HEK293 (cell line): Measurements from ENCODE around the gene BEST2.

Source experiments
- CTCF ChIA-PET: fragments of 350-600 bp; formaldehyde crosslinking; extraction: SDS; loops from one replicate; lab custom pipeline; 2021; ENCODE audit warnings: antibody characterized with exemption; lab: Yijun Ruan, JAX
- POLR2A ChIA-PET: fragments of 300-600 bp; formaldehyde crosslinking; extraction: SDS; loops from one replicate; lab custom pipeline; 2020; ENCODE audit warnings: antibody characterized with exemption, inconsistent platforms; lab: Yijun Ruan, JAX
- H3K27ac ChIP-seq: fragments of 200-500 bp; sonication (Bioruptor generic); 2 replicates; pipeline ENCODE4 v1.5.1; 2014; ENCODE audit warnings: low read depth, low read length, control low read depth, inconsistent platforms; ENCODE audit errors: extremely low read depth
- H3K36me3 ChIP-seq, 2 experiments: fragments of 200-500 bp in 1 of 2; sonication (Bioruptor generic) in 1 of 2; 1 replicate in 1 of 2; 2 replicates in 1 of 2; pipeline ENCODE4 v1.5.1; 2014 to 2017; ENCODE audit warnings: inconsistent platforms in 2 of 2, low read length in 2 of 2; ENCODE audit not compliant: control insufficient read depth in 2 of 2, insufficient read depth in 1 of 2
- H3K4me1 ChIP-seq: fragments of 200-500 bp; sonication (Bioruptor generic); 2 replicates; pipeline ENCODE4 v1.5.1; 2014; ENCODE audit warnings: mild to moderate bottlenecking, low read length, inconsistent platforms; ENCODE audit not compliant: control insufficient read depth, insufficient read depth
- H3K4me3 ChIP-seq: 2 replicates; pipeline ENCODE4 v1.5.1; 2011; ENCODE audit warnings: low read depth, mild to moderate bottlenecking, control low read depth, low read length, moderate library complexity
- H3K9me3 ChIP-seq: fragments of 200-500 bp; sonication (Bioruptor generic); 2 replicates; pipeline ENCODE4 v1.5.1; 2014; ENCODE audit warnings: low read depth, low read length, inconsistent platforms; ENCODE audit not compliant: control insufficient read depth, insufficient read depth
- ZBTB20 ChIP-seq: fragments of 450-650 bp; formaldehyde crosslinking; IDR thresholded peaks from 2 replicates; pipeline ENCODE4 v1.5.1; 2016; ENCODE audit warnings: missing biosample characterization, missing genetic modification characterization
- ZIC2 ChIP-seq: fragments of 450-650 bp; formaldehyde crosslinking; IDR thresholded peaks from 2 replicates; pipeline ENCODE4 v1.5.1; 2016; ENCODE audit warnings: missing biosample characterization, missing genetic modification characterization
- ZNF175 ChIP-seq: fragments of 450-650 bp; formaldehyde crosslinking; IDR thresholded peaks from 2 replicates; pipeline ENCODE4 v1.5.1; 2016; ENCODE audit warnings: missing biosample characterization, missing genetic modification characterization
- ZNF214 ChIP-seq: fragments of 450-650 bp; formaldehyde crosslinking; IDR thresholded peaks from 2 replicates; pipeline ENCODE4 v1.5.1; 2017; ENCODE audit warnings: missing biosample characterization, mild to moderate bottlenecking, missing genetic modification characterization, borderline replicate concordance
- ZNF311 ChIP-seq: fragments of 450-650 bp; formaldehyde crosslinking; IDR thresholded peaks from 2 replicates; pipeline ENCODE4 v1.5.1; 2017; ENCODE audit warnings: missing biosample characterization, missing genetic modification characterization, borderline replicate concordance
- ZNF514 ChIP-seq: fragments of 450-650 bp; formaldehyde crosslinking; IDR thresholded peaks from 2 replicates; pipeline ENCODE4 v1.5.1; 2016; ENCODE audit warnings: missing biosample characterization, missing genetic modification characterization
- ZNF548 ChIP-seq: fragments of 450-650 bp; formaldehyde crosslinking; IDR thresholded peaks from 2 replicates; pipeline ENCODE4 v1.5.1; 2016; ENCODE audit warnings: missing biosample characterization, missing genetic modification characterization
- ZNF555 ChIP-seq: fragments of 450-650 bp; formaldehyde crosslinking; conservative IDR thresholded peaks from 2 replicates; pipeline ENCODE4 v1.5.1; 2017; ENCODE audit warnings: missing biosample characterization, mild to moderate bottlenecking, missing genetic modification characterization, inconsistent platforms
- ZNF610 ChIP-seq: fragments of 450-650 bp; formaldehyde crosslinking; IDR thresholded peaks from 2 replicates; pipeline ENCODE4 v1.5.1; 2016; ENCODE audit warnings: missing biosample characterization, missing genetic modification characterization, borderline replicate concordance
- ZNF654 ChIP-seq: fragments of 450-650 bp; formaldehyde crosslinking; IDR thresholded peaks from 2 replicates; pipeline ENCODE4 v1.5.1; 2016; ENCODE audit warnings: low read depth, missing biosample characterization, missing genetic modification characterization
- ZNF830 ChIP-seq: fragments of 450-650 bp; IDR thresholded peaks from 2 replicates; pipeline ENCODE4 v1.5.0; 2018; ENCODE audit warnings: missing biosample characterization, missing genetic modification characterization, low read depth, mild to moderate bottlenecking, moderate library complexity
- ZNF837 ChIP-seq: fragments of 450-650 bp; formaldehyde crosslinking; IDR thresholded peaks from 2 replicates; pipeline ENCODE4 v1.5.1; 2016; ENCODE audit warnings: missing biosample characterization, missing genetic modification characterization
- TF ChIP-seq, protein P1 (sequence below): fragments of 450-650 bp; formaldehyde crosslinking; IDR thresholded peaks from 2 replicates; pipeline ENCODE4 v1.5.1; 2016; ENCODE audit warnings: missing biosample characterization, missing genetic modification characterization
- TF ChIP-seq, protein P2 (sequence below): fragments of 450-650 bp; formaldehyde crosslinking; IDR thresholded peaks from 2 replicates; pipeline ENCODE4 v1.5.1; 2016; ENCODE audit warnings: missing biosample characterization, missing genetic modification characterization, borderline replicate concordance
- TF ChIP-seq, protein P3 (sequence below): sonication (generic); formaldehyde crosslinking; IDR thresholded peaks from 2 replicates; pipeline ENCODE4 v1.8.1; 2022; ENCODE audit warnings: mild to moderate bottlenecking, moderate library complexity, missing genetic modification reagents
- TF ChIP-seq, protein P4 (sequence below): fragments of 450-650 bp; formaldehyde crosslinking; IDR thresholded peaks from 2 replicates; pipeline ENCODE4 v1.5.1; 2016; ENCODE audit warnings: missing biosample characterization, missing genetic modification characterization

The BEST2 gene

DNA sequence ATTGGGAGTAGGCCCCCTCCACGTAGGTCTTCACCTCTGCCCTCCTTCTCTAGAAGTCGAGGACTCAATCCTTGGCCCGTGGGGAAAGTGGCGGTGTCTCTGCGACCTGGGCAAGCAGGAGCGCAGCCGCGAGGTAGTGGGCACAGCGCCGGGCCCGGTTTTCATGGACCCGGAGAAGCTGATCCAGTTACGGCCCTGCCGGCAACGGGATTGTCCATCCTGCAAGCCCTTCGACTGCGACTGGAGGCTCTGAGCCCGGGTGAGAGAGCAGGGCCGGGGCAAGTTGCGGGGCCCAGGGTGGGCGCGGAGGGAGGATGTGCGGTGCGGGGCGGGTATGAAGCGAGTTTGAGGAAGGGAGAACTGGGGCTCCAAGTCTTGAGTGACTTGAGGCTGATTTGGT is 52.5 kb downstream of the BEST2 start:
- Histone ChIP-seq H3K4me3 (no peak overlapping the region), H3K27ac (no peak overlapping the region)
- TF ChIP-seq ZNF654 (tag by site-specific recombination) (no peak), ZNF311 (tag by site-specific recombination) (no peak), ZIC2 (tag by site-specific recombination) (no peak), ZNF555 (tag by site-specific recombination) (no peak), ZNF830 (tag by site-specific recombination) (no peak), ZNF175 (no peak), ZNF548 (tag by site-specific recombination) (no peak), ZBTB20 (no peak), ZNF837 (no peak), ZNF610 (tag by site-specific recombination) (no peak), ZNF514 (no peak), ZNF214 (no peak)
- TF ChIP-seq, protein P1, sequence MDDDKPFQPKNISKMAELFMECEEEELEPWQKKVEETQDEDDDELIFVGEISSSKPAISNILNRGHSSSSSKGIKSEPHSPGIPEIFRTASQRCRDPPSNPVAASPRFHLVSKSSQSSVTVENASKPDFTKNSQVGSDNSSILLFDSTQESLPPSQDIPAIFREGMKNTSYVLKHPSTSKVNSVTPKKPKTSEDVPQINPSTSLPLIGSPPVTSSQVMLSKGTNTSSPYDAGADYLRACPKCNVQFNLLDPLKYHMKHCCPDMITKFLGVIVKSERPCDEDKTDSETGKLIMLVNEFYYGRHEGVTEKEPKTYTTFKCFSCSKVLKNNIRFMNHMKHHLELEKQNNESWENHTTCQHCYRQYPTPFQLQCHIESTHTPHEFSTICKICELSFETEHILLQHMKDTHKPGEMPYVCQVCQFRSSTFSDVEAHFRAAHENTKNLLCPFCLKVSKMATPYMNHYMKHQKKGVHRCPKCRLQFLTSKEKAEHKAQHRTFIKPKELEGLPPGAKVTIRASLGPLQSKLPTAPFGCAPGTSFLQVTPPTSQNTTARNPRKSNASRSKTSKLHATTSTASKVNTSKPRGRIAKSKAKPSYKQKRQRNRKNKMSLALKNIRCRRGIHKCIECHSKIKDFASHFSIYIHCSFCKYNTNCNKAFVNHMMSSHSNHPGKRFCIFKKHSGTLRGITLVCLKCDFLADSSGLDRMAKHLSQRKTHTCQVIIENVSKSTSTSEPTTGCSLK, result no peak
- TF ChIP-seq, protein P2, sequence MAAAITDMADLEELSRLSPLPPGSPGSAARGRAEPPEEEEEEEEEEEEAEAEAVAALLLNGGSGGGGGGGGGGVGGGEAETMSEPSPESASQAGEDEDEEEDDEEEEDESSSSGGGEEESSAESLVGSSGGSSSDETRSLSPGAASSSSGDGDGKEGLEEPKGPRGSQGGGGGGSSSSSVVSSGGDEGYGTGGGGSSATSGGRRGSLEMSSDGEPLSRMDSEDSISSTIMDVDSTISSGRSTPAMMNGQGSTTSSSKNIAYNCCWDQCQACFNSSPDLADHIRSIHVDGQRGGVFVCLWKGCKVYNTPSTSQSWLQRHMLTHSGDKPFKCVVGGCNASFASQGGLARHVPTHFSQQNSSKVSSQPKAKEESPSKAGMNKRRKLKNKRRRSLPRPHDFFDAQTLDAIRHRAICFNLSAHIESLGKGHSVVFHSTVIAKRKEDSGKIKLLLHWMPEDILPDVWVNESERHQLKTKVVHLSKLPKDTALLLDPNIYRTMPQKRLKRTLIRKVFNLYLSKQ (tag by site-specific recombination), result no peak
- TF ChIP-seq, protein P3, sequence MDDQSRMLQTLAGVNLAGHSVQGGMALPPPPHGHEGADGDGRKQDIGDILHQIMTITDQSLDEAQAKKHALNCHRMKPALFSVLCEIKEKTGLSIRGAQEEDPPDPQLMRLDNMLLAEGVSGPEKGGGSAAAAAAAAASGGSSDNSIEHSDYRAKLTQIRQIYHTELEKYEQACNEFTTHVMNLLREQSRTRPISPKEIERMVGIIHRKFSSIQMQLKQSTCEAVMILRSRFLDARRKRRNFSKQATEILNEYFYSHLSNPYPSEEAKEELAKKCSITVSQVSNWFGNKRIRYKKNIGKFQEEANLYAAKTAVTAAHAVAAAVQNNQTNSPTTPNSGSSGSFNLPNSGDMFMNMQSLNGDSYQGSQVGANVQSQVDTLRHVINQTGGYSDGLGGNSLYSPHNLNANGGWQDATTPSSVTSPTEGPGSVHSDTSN (CRISPR knock-in tag), result no peak
- TF ChIP-seq, protein P4, sequence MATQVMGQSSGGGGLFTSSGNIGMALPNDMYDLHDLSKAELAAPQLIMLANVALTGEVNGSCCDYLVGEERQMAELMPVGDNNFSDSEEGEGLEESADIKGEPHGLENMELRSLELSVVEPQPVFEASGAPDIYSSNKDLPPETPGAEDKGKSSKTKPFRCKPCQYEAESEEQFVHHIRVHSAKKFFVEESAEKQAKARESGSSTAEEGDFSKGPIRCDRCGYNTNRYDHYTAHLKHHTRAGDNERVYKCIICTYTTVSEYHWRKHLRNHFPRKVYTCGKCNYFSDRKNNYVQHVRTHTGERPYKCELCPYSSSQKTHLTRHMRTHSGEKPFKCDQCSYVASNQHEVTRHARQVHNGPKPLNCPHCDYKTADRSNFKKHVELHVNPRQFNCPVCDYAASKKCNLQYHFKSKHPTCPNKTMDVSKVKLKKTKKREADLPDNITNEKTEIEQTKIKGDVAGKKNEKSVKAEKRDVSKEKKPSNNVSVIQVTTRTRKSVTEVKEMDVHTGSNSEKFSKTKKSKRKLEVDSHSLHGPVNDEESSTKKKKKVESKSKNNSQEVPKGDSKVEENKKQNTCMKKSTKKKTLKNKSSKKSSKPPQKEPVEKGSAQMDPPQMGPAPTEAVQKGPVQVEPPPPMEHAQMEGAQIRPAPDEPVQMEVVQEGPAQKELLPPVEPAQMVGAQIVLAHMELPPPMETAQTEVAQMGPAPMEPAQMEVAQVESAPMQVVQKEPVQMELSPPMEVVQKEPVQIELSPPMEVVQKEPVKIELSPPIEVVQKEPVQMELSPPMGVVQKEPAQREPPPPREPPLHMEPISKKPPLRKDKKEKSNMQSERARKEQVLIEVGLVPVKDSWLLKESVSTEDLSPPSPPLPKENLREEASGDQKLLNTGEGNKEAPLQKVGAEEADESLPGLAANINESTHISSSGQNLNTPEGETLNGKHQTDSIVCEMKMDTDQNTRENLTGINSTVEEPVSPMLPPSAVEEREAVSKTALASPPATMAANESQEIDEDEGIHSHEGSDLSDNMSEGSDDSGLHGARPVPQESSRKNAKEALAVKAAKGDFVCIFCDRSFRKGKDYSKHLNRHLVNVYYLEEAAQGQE (tag by site-specific recombination), result no peak
- TF ChIP-seq, all 188 proteins: peak for 0
- H3K9me3 ChIP-seq, result no peaks in the 10 kb centered on the region
- H3K4me1 ChIP-seq, result no peaks in the 10 kb centered on the region; the same call in 1 of the 2 replicates
- peaks cover 17 to 31% of the 10 kb centered on the region in 2 experiments; a peak in 2 of 3 replicates for H3K36me3 ChIP-seq
- POLR2A ChIA-PET, result no interaction called here
- CTCF ChIA-PET, result interaction anchor here (0.6 to 16.5 kb wide), 3 partner anchors 21 to 43 kb away, joined by 3 to 386 read pairs (median 6); no protein-coding TSS in a partner anchor
